H1 (cell line): ENCODE data around the gene LILRB2. TPM values are rescaled to one million over a fixed set of nuclear protein-coding genes. Genes with fewer than 3 reads are reported as not detected.
"Not testable (repeated sequence)": the region's sequence is repeated elsewhere in the genome, so short reads cannot be mapped to it uniquely, and the experiment has no call there.

Source experiments
- CTCF ChIA-PET: fragments of 300-600 bp; sonication (Branson Sonifier 250); formaldehyde crosslinking; loops from one replicate; lab custom pipeline; 2021; ENCODE audit not compliant: partially characterized antibody; lab: Charles Lee
- POLR2A ChIA-PET: fragments of 300-600 bp; sonication (Branson Sonifier 250); formaldehyde crosslinking; loops from one replicate; lab custom pipeline; 2021; ENCODE audit warnings: inconsistent platforms; ENCODE audit not compliant: partially characterized antibody; lab: Charles Lee
- DNase-seq, 2 experiments: peaks; one replicate each; pipeline versions ENCODE4 v3.0.0 to v3.0.0-alpha.2; 2010 to 2022; ENCODE audit warnings: low spot score in 2 of 2, low read depth in 1 of 2, mixed read lengths in 1 of 2
- FAIRE-seq: peaks from 2 replicates; lab custom pipeline; 2011; peaks lifted over from hg19 to GRCh38; lab: Jason Lieb, UNC
- H2AFZ ChIP-seq: 2 replicates; pipeline ENCODE4 v1.8.1; 2012; ENCODE audit warnings: low read length, inconsistent platforms
- H2AK5ac ChIP-seq: 2 replicates; pipeline ENCODE4 v1.6.1; 2013; ENCODE audit warnings: low read depth, low read length
- H2BK120ac ChIP-seq: replicated peaks from 2 replicates; pipeline ENCODE3; 2013; ENCODE audit warnings: low read depth, low read length, inconsistent platforms
- H2BK12ac ChIP-seq: 2 replicates; pipeline ENCODE4 v1.6.1; 2013; ENCODE audit warnings: low read depth, low read length
- H2BK15ac ChIP-seq: 2 replicates; pipeline ENCODE4 v1.6.1; 2013; ENCODE audit warnings: low read length
- H2BK20ac ChIP-seq: 2 replicates; pipeline ENCODE4 v1.6.1; 2013; ENCODE audit warnings: low read length
- H2BK5ac ChIP-seq: 2 replicates; pipeline ENCODE4 v1.6.1; 2013; ENCODE audit warnings: low read depth, low read length
- H3K14ac ChIP-seq: 2 replicates; pipeline ENCODE4 v1.6.1; 2013; ENCODE audit warnings: inconsistent platforms; ENCODE audit not compliant: insufficient read length
- H3K18ac ChIP-seq: 2 replicates; pipeline ENCODE4 v1.6.1; 2013; ENCODE audit warnings: low read length; ENCODE audit errors: extremely low read depth
- H3K23ac ChIP-seq: 2 replicates; pipeline ENCODE4 v1.6.1; 2013; ENCODE audit warnings: inconsistent platforms; ENCODE audit not compliant: insufficient read length
- H3K23me2 ChIP-seq: 2 replicates; pipeline ENCODE4 v1.6.1; 2013; ENCODE audit warnings: low read depth, low read length
- H3K27ac ChIP-seq: 2 replicates; pipeline ENCODE4 v1.6.1; 2011; ENCODE audit warnings: low read depth, low read length, inconsistent platforms
- H3K27me3 ChIP-seq, 4 experiments: replicated peaks in 1 of 4; 1 replicate in 1 of 4; 2 replicates in 3 of 4; pipeline versions ENCODE4 v1.6.1 to v1.8.1; 2011 to 2013; ENCODE audit warnings: low read length in 3 of 4, mild to moderate bottlenecking in 3 of 4, inconsistent platforms in 2 of 4, mixed read lengths in 2 of 4, moderate library complexity in 1 of 4; ENCODE audit not compliant: control insufficient read depth in 3 of 4, insufficient read depth in 3 of 4; ENCODE audit errors: extremely low read depth in 1 of 4
- H3K36me3 ChIP-seq, 4 experiments: 2 replicates each; pipeline versions ENCODE4 v1.6.1 to v1.8.1; 2011 to 2013; ENCODE audit warnings: mild to moderate bottlenecking in 4 of 4, low read length in 3 of 4, moderate library complexity in 2 of 4, control low read depth in 1 of 4, inconsistent platforms in 1 of 4; ENCODE audit not compliant: insufficient read depth in 4 of 4, control insufficient read depth in 2 of 4
- H3K4ac ChIP-seq: replicated peaks from 2 replicates; pipeline ENCODE3; 2013; ENCODE audit warnings: low read length, low read depth, mixed read lengths, inconsistent platforms; ENCODE audit not compliant: insufficient read length
- H3K4me1 ChIP-seq, 4 experiments: replicated peaks in 1 of 4; 1 replicate in 1 of 4; 2 replicates in 3 of 4; pipeline versions ENCODE4 v1.6.1 to v1.8.1; 2011 to 2013; ENCODE audit warnings: low read length in 3 of 4, inconsistent platforms in 2 of 4, mixed read lengths in 1 of 4; ENCODE audit not compliant: insufficient read depth in 4 of 4, control insufficient read depth in 3 of 4
- H3K4me2 ChIP-seq, 2 experiments: 2 replicates each; pipeline versions ENCODE4 v1.6.1 to v1.8.1; 2011 to 2013; ENCODE audit warnings: low read depth in 2 of 2, low read length in 2 of 2, control low read depth in 1 of 2, inconsistent platforms in 1 of 2, mild to moderate bottlenecking in 1 of 2; ENCODE audit not compliant: insufficient read depth in 1 of 2
- H3K4me3 ChIP-seq, 4 experiments: fragments of 200-600, 300-600 bp in 1 of 4; sonication (generic), shearing (Covaris generic), sonication (Bioruptor Twin) in 1 of 4; 2 replicates each; pipeline versions ENCODE4 v1.5.1 to v1.8.1; 2011 to 2016; ENCODE audit warnings: low read length in 4 of 4, low read depth in 3 of 4, control low read depth in 2 of 4, inconsistent platforms in 2 of 4, mild to moderate bottlenecking in 2 of 4, mixed read lengths in 1 of 4, moderate library complexity in 1 of 4; ENCODE audit not compliant: insufficient read depth in 2 of 4; ENCODE audit errors: extremely low read depth in 1 of 4
- H3K56ac ChIP-seq: replicated peaks from 2 replicates; pipeline ENCODE3; 2013; ENCODE audit warnings: low read depth, mild to moderate bottlenecking, mixed read lengths, low read length, inconsistent platforms; ENCODE audit not compliant: insufficient read length
- H3K79me1 ChIP-seq: 2 replicates; pipeline ENCODE4 v1.6.1; 2013; ENCODE audit warnings: low read depth, low read length, control low read depth
- H3K79me2 ChIP-seq, 2 experiments: 2 replicates each; pipeline versions ENCODE4 v1.6.1 to v1.8.1; 2012 to 2013; ENCODE audit warnings: low read length in 2 of 2, mild to moderate bottlenecking in 2 of 2, inconsistent platforms in 1 of 2; ENCODE audit not compliant: insufficient read depth in 2 of 2, control insufficient read depth in 1 of 2
- H3K9ac ChIP-seq, 4 experiments: replicated peaks in 1 of 4; 1 replicate in 1 of 4; 2 replicates in 3 of 4; pipeline versions ENCODE4 v1.6.1 to v1.8.1; 2011 to 2013; ENCODE audit warnings: low read depth in 3 of 4, low read length in 3 of 4, control low read depth in 2 of 4, mild to moderate bottlenecking in 2 of 4, moderate library complexity in 2 of 4, inconsistent platforms in 1 of 4; ENCODE audit errors: extremely low read depth in 1 of 4
- H3K9me3 ChIP-seq, 2 experiments: 2 replicates each; pipeline versions ENCODE4 v1.6.1 to v1.8.1; 2012 to 2013; ENCODE audit warnings: mild to moderate bottlenecking in 2 of 2, moderate library complexity in 2 of 2, control low read depth in 1 of 2, inconsistent platforms in 1 of 2, low read depth in 1 of 2, low read length in 1 of 2, mixed read lengths in 1 of 2; ENCODE audit not compliant: insufficient read depth in 2 of 2
- H4K20me1 ChIP-seq, 2 experiments: replicated peaks in 1 of 2; 2 replicates each; pipeline versions ENCODE3 to v1.8.1; 2011 to 2013; ENCODE audit warnings: inconsistent platforms in 2 of 2, low read length in 2 of 2, mild to moderate bottlenecking in 1 of 2; ENCODE audit not compliant: insufficient read depth in 2 of 2, control insufficient read depth in 1 of 2
- H4K5ac ChIP-seq: 2 replicates; pipeline ENCODE4 v1.6.1; 2013; ENCODE audit warnings: low read length, low read depth, mixed read lengths, inconsistent platforms; ENCODE audit not compliant: insufficient read length
- H4K8ac ChIP-seq: 2 replicates; pipeline ENCODE4 v1.8.0; 2013; ENCODE audit warnings: mild to moderate bottlenecking, moderate library complexity, low read length, inconsistent platforms; ENCODE audit not compliant: insufficient read depth; ENCODE audit errors: extremely low read depth
- H4K91ac ChIP-seq: replicated peaks from 2 replicates; pipeline ENCODE3; 2013; ENCODE audit warnings: low read length, mixed read lengths, inconsistent platforms; ENCODE audit not compliant: insufficient read length
- WGBS, 2 experiments: shearing (Covaris generic) in 1 of 2; methylation state at CpG; one replicate each; pipeline versions ENCODE4 v1.1.6 to v1.1.7; 2013 to 2015; ENCODE audit warnings: low lambda C conversion rate in 2 of 2, mixed read lengths in 2 of 2, inconsistent platforms in 1 of 2, low coverage in 1 of 2, missing lambda C conversion rate in 1 of 2; ENCODE audit not compliant: insufficient replicate concordance in 2 of 2, insufficient coverage in 1 of 2, insufficient read length in 1 of 2; ENCODE audit errors: extremely low coverage in 1 of 2, missing lambda C conversion rate in 1 of 2; 5-methylcytosine and 5-hydroxymethylcytosine counted together
- polyA plus RNA-seq, 7 experiments: library from polyadenylated mRNA; depleted of rRNA in 3 of 7; stranded (reverse) in 5 of 7; unstranded in 2 of 7; fragments of >200 nt in 5 of 7; fragments of 200-250 nt in 2 of 7; gene quantifications; 1 replicate in 5 of 7; 2 replicates in 1 of 7; 4 replicates in 1 of 7; pipeline versions ENCODE4 v1.2.1 to v1.2.3, GENCODE V29; 2011 to 2013; ENCODE audit warnings: missing spikeins in 2 of 7, mixed read lengths in 2 of 7
- total RNA-seq: library from RNA; stranded (reverse); fragmentation: NEBNext Ultra II Directional; extraction: Animal tissue kit (Norgen Biotek cat#: 25700); gene quantifications from 2 replicates; pipeline ENCODE4 v1.2.1, GENCODE V29; 2021

LILRB2 gene
- total and polyA plus RNA-seq, 2 of the 8 experiments (the other 6 are each of a cell fraction or from before 2014, with no cell fraction given) = not detected

DNA sequence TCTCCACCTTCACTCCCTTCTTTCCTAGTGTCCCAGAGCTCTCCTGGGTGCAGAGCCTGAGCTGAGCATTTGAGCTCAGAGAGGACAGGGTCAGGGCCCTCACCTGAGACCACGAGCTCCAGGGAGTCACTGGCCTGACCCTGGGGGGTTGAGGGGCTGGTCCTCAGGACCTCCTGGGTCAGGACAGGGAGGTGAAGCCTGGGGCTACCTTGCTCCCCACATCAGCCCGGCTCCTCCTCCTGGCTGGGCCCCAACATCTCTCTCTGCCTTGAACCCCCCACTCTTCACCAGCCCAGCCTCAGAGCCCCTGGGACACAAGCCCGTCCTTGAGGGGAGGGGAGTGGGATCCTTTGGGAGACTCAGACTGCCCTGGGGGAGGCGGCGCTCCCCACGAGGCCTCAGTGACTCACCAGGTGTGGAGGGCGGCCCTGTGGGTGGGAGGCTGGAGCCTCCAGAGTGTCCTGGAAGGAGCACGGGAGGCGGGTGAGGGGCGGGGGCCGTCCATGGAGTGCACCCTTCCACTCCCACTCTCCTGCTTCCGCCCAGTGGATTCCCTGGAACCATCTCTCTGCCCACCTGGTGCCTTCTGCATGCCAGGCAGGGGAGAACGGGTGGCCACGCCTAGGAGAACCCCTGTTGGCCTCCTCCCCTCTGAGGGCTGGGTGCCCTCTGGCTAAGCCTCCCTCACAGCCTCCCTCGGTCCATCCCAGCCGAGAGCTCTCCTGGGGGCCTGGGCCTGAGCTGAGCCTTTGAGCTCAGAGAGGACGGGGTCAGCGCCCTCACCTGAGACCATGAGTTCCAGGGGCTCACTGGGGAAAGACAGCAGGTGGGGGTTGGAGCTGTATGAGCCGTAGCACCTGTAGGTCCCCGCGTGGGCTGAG is 41.2 kb downstream of the LILRB2 start:
- not testable (repeated sequence) for H4K8ac ChIP-seq, H3K23me2 ChIP-seq, H3K4ac ChIP-seq, H3K4me2 ChIP-seq, H3K14ac ChIP-seq, H3K27me3 ChIP-seq, H2BK20ac ChIP-seq, H3K56ac ChIP-seq, H4K20me1 ChIP-seq, H2BK12ac ChIP-seq, DNase-seq, H3K79me2 ChIP-seq, H3K79me1 ChIP-seq, H3K4me1 ChIP-seq, H2BK5ac ChIP-seq, H3K18ac ChIP-seq, H4K5ac ChIP-seq, H3K9ac ChIP-seq, H2BK120ac ChIP-seq, H4K91ac ChIP-seq, H3K36me3 ChIP-seq, H3K23ac ChIP-seq, H3K9me3 ChIP-seq, H3K4me3 ChIP-seq, H2BK15ac ChIP-seq, H3K27ac ChIP-seq, FAIRE-seq, H2AFZ ChIP-seq, H2AK5ac ChIP-seq
- CTCF ChIA-PET = interaction anchor here (1.0 to 1.5 kb wide), 2 partner anchors 18 to 77 kb away, joined by 3 read pairs; no protein-coding TSS in a partner anchor
- POLR2A ChIA-PET = interaction anchor here (0.7 to 2.3 kb wide), 4 partner anchors 17 to 38 kb away, joined by 3 to 7 read pairs (median 4); no protein-coding TSS in a partner anchor
- 78% methylated on average over 9 of the region's 21 CpGs; no CpG with 5 or more reads in 1 of the 2 experiments for WGBS, 2 experiments
